Panc1 (cell line): ENCODE results near the gene SLIT1. TPM values are rescaled to one million over a fixed set of nuclear protein-coding genes. Genes with fewer than 3 reads are reported as not detected.

Experiments used
- ATAC-seq: fragments of 200-7000 bp; cut with Tn5 transposase; 2 replicates; pipeline ENCODE4 v1.9.1; 2020; ENCODE audit warnings: mild to moderate bottlenecking, moderate library complexity
- BruUV-seq: library from RNA; stranded (reverse); fragments of 400-500 nt; replicated peaks from 2 replicates; lab custom pipeline; 2021; lab: Mats Ljungman, UMichigan
- CTCF ChIA-PET: fragments of 300-600 bp; sonication (Branson Sonifier 250); formaldehyde crosslinking; loops from one replicate; lab custom pipeline; 2022; ENCODE audit warnings: antibody characterized with exemption; lab: Charles Lee
- POLR2A ChIA-PET: fragments of 300-600 bp; sonication (Branson Sonifier 250); formaldehyde crosslinking; loops from one replicate; lab custom pipeline; 2022; ENCODE audit warnings: antibody characterized with exemption; lab: Charles Lee
- DNase-seq: peaks from one replicate; pipeline ENCODE4 v3.0.0-alpha.2; 2010; ENCODE audit warnings: low read depth, low spot score
- H3K27ac ChIP-seq: 2 replicates; pipeline ENCODE4 v1.5.1; 2011; ENCODE audit warnings: mild to moderate bottlenecking, low read length, inconsistent platforms
- H3K27me3 ChIP-seq: fragments of 200-500 bp; sonication (Bioruptor generic); 2 replicates; pipeline ENCODE4 v1.6.0; 2014; ENCODE audit warnings: low read length, inconsistent platforms; ENCODE audit not compliant: control insufficient read depth, insufficient read depth
- H3K36me3 ChIP-seq: fragments of 200-500 bp; sonication (Bioruptor generic); 2 replicates; pipeline ENCODE4 v1.5.1; 2014; ENCODE audit warnings: inconsistent platforms, mild to moderate bottlenecking, low read length, moderate library complexity; ENCODE audit not compliant: control insufficient read depth, insufficient read depth
- H3K4me1 ChIP-seq: 2 replicates; pipeline ENCODE4 v1.5.1; 2011; ENCODE audit warnings: inconsistent platforms, mild to moderate bottlenecking, low read length, moderate library complexity; ENCODE audit not compliant: control insufficient read depth, insufficient read depth
- H3K4me3 ChIP-seq, 2 experiments: 2 replicates each; pipeline ENCODE4 v1.5.1; 2011 to 2012; ENCODE audit warnings: low read depth in 2 of 2, low read length in 2 of 2, mild to moderate bottlenecking in 2 of 2, inconsistent platforms in 1 of 2, moderate library complexity in 1 of 2
- H3K9me3 ChIP-seq: fragments of 200-500 bp; sonication (Bioruptor generic); 2 replicates; pipeline ENCODE4 v1.5.1; 2014; ENCODE audit warnings: low read depth, mild to moderate bottlenecking, inconsistent platforms, low read length, moderate library complexity; ENCODE audit not compliant: control insufficient read depth, insufficient read depth
- POLR2AphosphoS5 ChIP-seq: IDR thresholded peaks from 2 replicates; pipeline ENCODE4 v1.6.1; 2012; ENCODE audit warnings: mild to moderate bottlenecking, low read depth, low read length, moderate library complexity
- SIN3A ChIP-seq: IDR thresholded peaks from 2 replicates; pipeline ENCODE4 v1.6.1; 2012; ENCODE audit warnings: low read depth, mild to moderate bottlenecking, low read length, moderate library complexity, borderline replicate concordance; ENCODE audit not compliant: insufficient read depth
- TCF7L2 ChIP-seq: IDR thresholded peaks from 2 replicates; pipeline ENCODE4 v1.6.1; 2011; ENCODE audit warnings: mild to moderate bottlenecking, low read depth, low read length, inconsistent platforms
- in situ Hi-C: cut with HindIII; loops from 2 replicates; pipeline ENCODE4 v1.10.0; 2016; ENCODE audit warnings: low sequenced_read_pairs, low pct_unique_long_range_greater_than_20kb
- intact Hi-C: fragments of 100-400 bp; cut with micrococcal nuclease; formaldehyde crosslinking; loops from one replicate; pipeline ENCODE4 v1.10.0; 2022; ENCODE audit not compliant: unreplicated experiment
- total RNA-seq: library from RNA; stranded (reverse); gene quantifications from one replicate; pipeline ENCODE4 v1.2.1, GENCODE V29; 2021; ENCODE audit not compliant: unreplicated experiment
- TF ChIP-seq, protein P1 (sequence below): fragments of 450-650 bp; IDR thresholded peaks from 2 replicates; pipeline ENCODE4 v1.5.1; 2017; ENCODE audit warnings: mild to moderate bottlenecking
- TF ChIP-seq, protein P2 (sequence below), 2 experiments: IDR thresholded peaks; 2 replicates each; pipeline ENCODE4 v1.6.1; 2011 to 2012; ENCODE audit warnings: low read depth in 2 of 2, control low read depth in 1 of 2, low read length in 1 of 2, mild to moderate bottlenecking in 1 of 2, moderate library complexity in 1 of 2; ENCODE audit not compliant: insufficient read depth in 1 of 2

The SLIT1 gene
- total RNA-seq, 1 experiment from 2014 or later, result 2.6 TPM

DNA sequence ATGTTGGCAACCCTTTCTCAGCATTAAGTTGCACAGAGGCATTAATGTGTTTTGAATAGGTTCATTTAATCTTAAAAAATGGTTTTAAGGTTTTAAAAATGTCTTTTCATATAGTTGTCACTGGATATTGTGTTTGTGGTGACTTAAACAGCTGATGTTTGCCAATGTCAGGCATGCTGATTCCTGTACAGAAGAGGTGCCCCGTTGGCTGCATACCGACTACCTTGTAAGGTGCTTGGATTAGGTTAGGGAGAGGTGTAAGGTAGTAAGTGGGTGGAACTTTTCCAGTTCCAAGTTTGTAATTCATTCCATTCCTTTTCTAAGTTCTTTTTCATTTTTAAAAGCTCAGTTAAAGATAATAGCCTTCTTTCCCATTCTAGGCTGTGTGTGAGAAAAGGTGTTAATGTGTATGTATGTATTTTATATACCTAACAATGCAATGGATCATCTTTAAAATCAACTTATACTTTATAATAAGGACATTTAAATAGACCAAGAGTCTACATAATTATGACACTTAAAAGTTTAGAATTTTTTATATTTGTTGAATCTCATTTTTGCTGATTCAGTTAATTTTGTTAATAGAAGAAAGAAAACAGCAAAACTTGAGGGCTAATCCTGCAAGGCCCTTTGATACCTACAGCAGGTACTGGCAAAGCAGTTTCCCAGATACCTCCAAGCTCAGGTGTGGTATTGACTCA lies 198.5 kb downstream of the SLIT1 start:
- DNase-seq (no peak), ATAC-seq (no peak)
- BruUV-seq, result no TSS peak
- no peaks in the 10 kb centered on the region for H3K9me3 ChIP-seq
- no peaks in the 10 kb centered on the region for H3K27me3 ChIP-seq
- ChIA-PET CTCF (interaction anchor here (0.6 to 1.0 kb wide), 2 partner anchors 50 to 259 kb away, joined by 3 read pairs; no protein-coding TSS in a partner anchor), POLR2A (no interaction called here)
- H3K27ac ChIP-seq, result no peak overlapping the region
- intact Hi-C loops, result no loop called here
- H3K4me3 ChIP-seq, result no peak overlapping the region
- H3K4me1 ChIP-seq, result no peaks in the 10 kb centered on the region
- H3K36me3 ChIP-seq, result no peaks in the 10 kb centered on the region
- in situ Hi-C loops, result no loop called here
- TF ChIP-seq, protein P1, sequence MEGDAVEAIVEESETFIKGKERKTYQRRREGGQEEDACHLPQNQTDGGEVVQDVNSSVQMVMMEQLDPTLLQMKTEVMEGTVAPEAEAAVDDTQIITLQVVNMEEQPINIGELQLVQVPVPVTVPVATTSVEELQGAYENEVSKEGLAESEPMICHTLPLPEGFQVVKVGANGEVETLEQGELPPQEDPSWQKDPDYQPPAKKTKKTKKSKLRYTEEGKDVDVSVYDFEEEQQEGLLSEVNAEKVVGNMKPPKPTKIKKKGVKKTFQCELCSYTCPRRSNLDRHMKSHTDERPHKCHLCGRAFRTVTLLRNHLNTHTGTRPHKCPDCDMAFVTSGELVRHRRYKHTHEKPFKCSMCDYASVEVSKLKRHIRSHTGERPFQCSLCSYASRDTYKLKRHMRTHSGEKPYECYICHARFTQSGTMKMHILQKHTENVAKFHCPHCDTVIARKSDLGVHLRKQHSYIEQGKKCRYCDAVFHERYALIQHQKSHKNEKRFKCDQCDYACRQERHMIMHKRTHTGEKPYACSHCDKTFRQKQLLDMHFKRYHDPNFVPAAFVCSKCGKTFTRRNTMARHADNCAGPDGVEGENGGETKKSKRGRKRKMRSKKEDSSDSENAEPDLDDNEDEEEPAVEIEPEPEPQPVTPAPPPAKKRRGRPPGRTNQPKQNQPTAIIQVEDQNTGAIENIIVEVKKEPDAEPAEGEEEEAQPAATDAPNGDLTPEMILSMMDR, result no peak
- TF ChIP-seq POLR2AphosphoS5 (no peak), SIN3A (no peak), TCF7L2 (no peak)
- TF ChIP-seq, protein P2, sequence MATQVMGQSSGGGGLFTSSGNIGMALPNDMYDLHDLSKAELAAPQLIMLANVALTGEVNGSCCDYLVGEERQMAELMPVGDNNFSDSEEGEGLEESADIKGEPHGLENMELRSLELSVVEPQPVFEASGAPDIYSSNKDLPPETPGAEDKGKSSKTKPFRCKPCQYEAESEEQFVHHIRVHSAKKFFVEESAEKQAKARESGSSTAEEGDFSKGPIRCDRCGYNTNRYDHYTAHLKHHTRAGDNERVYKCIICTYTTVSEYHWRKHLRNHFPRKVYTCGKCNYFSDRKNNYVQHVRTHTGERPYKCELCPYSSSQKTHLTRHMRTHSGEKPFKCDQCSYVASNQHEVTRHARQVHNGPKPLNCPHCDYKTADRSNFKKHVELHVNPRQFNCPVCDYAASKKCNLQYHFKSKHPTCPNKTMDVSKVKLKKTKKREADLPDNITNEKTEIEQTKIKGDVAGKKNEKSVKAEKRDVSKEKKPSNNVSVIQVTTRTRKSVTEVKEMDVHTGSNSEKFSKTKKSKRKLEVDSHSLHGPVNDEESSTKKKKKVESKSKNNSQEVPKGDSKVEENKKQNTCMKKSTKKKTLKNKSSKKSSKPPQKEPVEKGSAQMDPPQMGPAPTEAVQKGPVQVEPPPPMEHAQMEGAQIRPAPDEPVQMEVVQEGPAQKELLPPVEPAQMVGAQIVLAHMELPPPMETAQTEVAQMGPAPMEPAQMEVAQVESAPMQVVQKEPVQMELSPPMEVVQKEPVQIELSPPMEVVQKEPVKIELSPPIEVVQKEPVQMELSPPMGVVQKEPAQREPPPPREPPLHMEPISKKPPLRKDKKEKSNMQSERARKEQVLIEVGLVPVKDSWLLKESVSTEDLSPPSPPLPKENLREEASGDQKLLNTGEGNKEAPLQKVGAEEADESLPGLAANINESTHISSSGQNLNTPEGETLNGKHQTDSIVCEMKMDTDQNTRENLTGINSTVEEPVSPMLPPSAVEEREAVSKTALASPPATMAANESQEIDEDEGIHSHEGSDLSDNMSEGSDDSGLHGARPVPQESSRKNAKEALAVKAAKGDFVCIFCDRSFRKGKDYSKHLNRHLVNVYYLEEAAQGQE (IDR thresholded peaks at IDR 0.05; ENCODE audit: insufficient read depth in 1 of 2, low read depth in 2 of 2, low read length in 1 of 2), result no peak

DNA sequence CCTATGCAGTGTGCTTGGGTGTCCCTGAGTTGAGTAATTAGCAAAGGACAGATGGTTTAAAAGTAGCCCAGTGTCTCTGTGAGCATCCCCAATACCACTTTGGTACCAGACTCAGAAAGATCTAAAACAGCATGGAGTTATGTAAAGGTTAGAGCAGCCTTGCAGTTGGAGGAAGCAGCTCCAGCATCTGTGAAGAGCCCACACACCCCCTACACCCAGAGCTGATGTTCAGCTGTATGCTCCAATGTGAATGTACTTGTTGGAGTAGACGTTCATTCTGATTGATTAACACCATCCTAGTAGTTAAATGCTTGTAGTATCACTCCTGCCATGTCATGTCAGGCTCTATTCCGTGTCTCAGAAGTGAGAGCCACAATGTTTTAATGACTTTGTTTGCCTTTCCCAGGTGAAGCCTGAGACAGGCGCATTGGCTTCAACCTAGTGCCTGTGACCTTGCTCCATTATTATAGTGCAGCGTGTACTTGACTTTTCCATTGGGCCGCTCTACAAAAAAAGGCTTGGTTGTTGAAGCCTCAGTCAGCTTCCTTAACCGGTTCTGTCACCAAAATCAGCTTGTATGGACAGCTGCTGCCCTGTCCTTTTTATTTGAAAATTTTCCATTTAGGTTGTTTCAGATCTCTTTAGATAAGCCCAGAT lies 199.4 kb downstream of the SLIT1 start:
- intact Hi-C loops, result no loop called here

More for the DNA sequence above, 199.4 kb downstream of the SLIT1 start:
- DNase-seq, result no peak
- Histone ChIP-seq H3K9me3 (no peaks in the 10 kb centered on the region), H3K27ac (no peak overlapping the region), H3K4me3 (no peak overlapping the region), H3K4me1 (no peaks in the 10 kb centered on the region), H3K27me3 (no peaks in the 10 kb centered on the region), H3K36me3 (no peaks in the 10 kb centered on the region; the same call in 1 of the 2 replicates)
- BruUV-seq, result no TSS peak
- ChIA-PET CTCF (interaction anchor here (1.0 kb wide), 1 partner anchor 51 kb away, joined by 3 read pairs; no protein-coding TSS in a partner anchor), POLR2A (no interaction called here)
- ATAC-seq, result no peak
- in situ Hi-C loops, result no loop called here
- TF ChIP-seq, protein P2 (IDR thresholded peaks at IDR 0.05; ENCODE audit: insufficient read depth in 1 of 2, low read depth in 2 of 2, low read length in 1 of 2), result no peak
- TF ChIP-seq SIN3A (no peak), POLR2AphosphoS5 (no peak), TCF7L2 (no peak)
- TF ChIP-seq, protein P1, result no peak
